A549 (cell line): ENCODE measurements around the gene AHSG. TPM values are rescaled to one million over a fixed set of nuclear protein-coding genes. Genes with fewer than 3 reads are reported as not detected.

Experiments used
- ATAC-seq, 2 experiments: fragments of 200-7000 bp in 1 of 2; fragments of >200 bp in 1 of 2; cut with Nextera tagmentation in 1 of 2; cut with Tn5 transposase in 1 of 2; 3 replicates each; pipeline versions ENCODE4 v1.8.0 to v1.9.1; 2018 to 2020; ENCODE audit warnings: mild to moderate bottlenecking in 1 of 2, moderate library complexity in 1 of 2
- CTCF ChIA-PET: fragments of 300-600 bp; sonication (Branson Sonifier 250); formaldehyde crosslinking; extraction: SDS; loops from one replicate; lab custom pipeline; 2021; ENCODE audit warnings: antibody characterized with exemption, inconsistent platforms; lab: Yijun Ruan, JAX
- POLR2A ChIA-PET: fragments of 350-600 bp; formaldehyde crosslinking; extraction: SDS; loops from one replicate; lab custom pipeline; 2021; ENCODE audit warnings: antibody characterized with exemption, inconsistent platforms; lab: Yijun Ruan, JAX
- DNase-seq, 2 experiments: peaks; one replicate each; pipeline versions ENCODE4 v3.0.0 to v3.0.0-alpha.2; 2011 to 2016; ENCODE audit warnings: low read depth in 1 of 2, low spot score in 1 of 2
- FAIRE-seq: peaks from 2 replicates; lab custom pipeline; 2011; peaks lifted over from hg19 to GRCh38; lab: Jason Lieb, UNC
- H3K27ac ChIP-seq, 2 experiments: fragments of >200 bp; sonication (Bioruptor Twin); formaldehyde crosslinking; 3 replicates each; pipeline ENCODE4 v1.5.1; 2016 to 2017
- H3K4me1 ChIP-seq: fragments of >200 bp; sonication (Bioruptor Twin); formaldehyde crosslinking; 3 replicates; pipeline ENCODE4 v1.6.1; 2016
- H3K4me2 ChIP-seq: fragments of >200 bp; sonication (Bioruptor Twin); formaldehyde crosslinking; 3 replicates; pipeline ENCODE4 v1.6.1; 2016
- H3K4me3 ChIP-seq: fragments of >200 bp; sonication (Bioruptor Twin); formaldehyde crosslinking; 3 replicates; pipeline ENCODE4 v1.5.1; 2016
- H3K9me3 ChIP-seq: fragments of >200 bp; sonication (Bioruptor Twin); formaldehyde crosslinking; 3 replicates; pipeline ENCODE4 v1.6.1; 2016
- BHLHE40 ChIP-seq: IDR thresholded peaks from 2 replicates; pipeline ENCODE4 v1.6.1; 2012; ENCODE audit warnings: low read depth, low read length, inconsistent platforms
- CBX2 ChIP-seq: fragments of 200-600 bp; sonication (generic); IDR thresholded peaks from 2 replicates; pipeline ENCODE4 v1.6.1; 2016; ENCODE audit warnings: low read depth, mild to moderate bottlenecking, borderline replicate concordance
- CBX8 ChIP-seq: fragments of 200-600 bp; sonication (generic); IDR thresholded peaks from 2 replicates; pipeline ENCODE4 v1.6.1; 2016
- CEBPB ChIP-seq, 2 experiments: fragments of >200 bp in 1 of 2; sonication (Bioruptor Twin) in 1 of 2; formaldehyde crosslinking in 1 of 2; IDR thresholded peaks; 2 replicates each; pipeline ENCODE4 v1.6.1; 2012 to 2016
- CHD4 ChIP-seq: fragments of 200-600 bp; sonication (generic); IDR thresholded peaks from 2 replicates; pipeline ENCODE4 v1.6.1; 2016; ENCODE audit warnings: antibody characterized with exemption, mild to moderate bottlenecking, borderline replicate concordance
- ELK1 ChIP-seq: fragments of 150-350 bp; IDR thresholded peaks from 2 replicates; pipeline ENCODE4 v1.6.1; 2014; ENCODE audit warnings: low read depth, mild to moderate bottlenecking, low read length
- EP300 ChIP-seq, 2 experiments: fragments of >200 bp; sonication (Bioruptor Twin); formaldehyde crosslinking; IDR thresholded peaks; 2 replicates in 1 of 2; 3 replicates in 1 of 2; pipeline ENCODE4 v1.6.1; 2016 to 2017
- FOSB ChIP-seq: fragments of 250-450 bp; sonication (Bioruptor Pico); IDR thresholded peaks from 2 replicates; pipeline ENCODE4 v1.5.0; 2020; ENCODE audit warnings: mild to moderate bottlenecking, moderate library complexity
- FOSL2 ChIP-seq, 2 experiments: fragments of 450-650 bp in 1 of 2; fragments of >200 bp in 1 of 2; sonication (Bioruptor Twin) in 1 of 2; formaldehyde crosslinking; IDR thresholded peaks; 2 replicates each; pipeline versions ENCODE4 v1.5.0 to v1.6.1; 2016 to 2020; ENCODE audit warnings: mild to moderate bottlenecking in 1 of 2, moderate library complexity in 1 of 2
- GATA3 ChIP-seq: IDR thresholded peaks from 2 replicates; pipeline ENCODE4 v1.6.1; 2012; ENCODE audit warnings: borderline replicate concordance
- HDAC2 ChIP-seq: fragments of 200-600 bp; sonication (generic); IDR thresholded peaks from 2 replicates; pipeline ENCODE4 v1.6.1; 2016
- HES2 ChIP-seq: fragments of >200 bp; sonication (Bioruptor Twin); formaldehyde crosslinking; IDR thresholded peaks from 2 replicates; pipeline ENCODE4 v1.6.1; 2016
- HEYL ChIP-seq: fragments of 250-450 bp; sonication (Bioruptor Pico); IDR thresholded peaks from 2 replicates; pipeline ENCODE4 v1.8.0; 2021; ENCODE audit warnings: mild to moderate bottlenecking, moderate library complexity
- HOXA7 ChIP-seq: fragments of 250-450 bp; sonication (Bioruptor Pico); IDR thresholded peaks from 2 replicates; pipeline ENCODE4 v1.5.0; 2020; ENCODE audit warnings: mild to moderate bottlenecking, moderate library complexity
- HOXB5 ChIP-seq: fragments of 250-450 bp; sonication (Bioruptor Pico); IDR thresholded peaks from 2 replicates; pipeline ENCODE4 v1.5.0; 2020; ENCODE audit warnings: mild to moderate bottlenecking, moderate library complexity
- KDM1A ChIP-seq: fragments of 200-600 bp; sonication (generic); IDR thresholded peaks from 2 replicates; pipeline ENCODE4 v1.6.1; 2016; ENCODE audit warnings: low read depth, mild to moderate bottlenecking
- KDM5A ChIP-seq: fragments of 200-600 bp; sonication (generic); IDR thresholded peaks from 2 replicates; pipeline ENCODE4 v1.6.1; 2016; ENCODE audit warnings: antibody characterized with exemption, mild to moderate bottlenecking
- MAFK ChIP-seq: fragments of 450-650 bp; IDR thresholded peaks from 2 replicates; pipeline ENCODE4 v1.6.1; 2014; ENCODE audit not compliant: partially characterized antibody
- NFE2L2 ChIP-seq: fragments of 150-350 bp; conservative IDR thresholded peaks from 2 replicates; pipeline ENCODE4 v1.6.1; 2014; ENCODE audit warnings: low read length
- POLR2AphosphoS2 ChIP-seq: conservative IDR thresholded peaks from 2 replicates; pipeline ENCODE4 v1.6.1; 2012; ENCODE audit warnings: low read length, improper control_type of control experiment, inconsistent platforms
- RAD21 ChIP-seq, 2 experiments: fragments of >200 bp in 1 of 2; sonication (Bioruptor Twin) in 1 of 2; formaldehyde crosslinking in 1 of 2; IDR thresholded peaks in 1 of 2; conservative IDR thresholded peaks in 1 of 2; 2 replicates in 1 of 2; 3 replicates in 1 of 2; pipeline ENCODE4 v1.6.1; 2012 to 2018; ENCODE audit warnings: inconsistent platforms in 1 of 2
- RCOR1 ChIP-seq: fragments of 150-350 bp; IDR thresholded peaks from 2 replicates; pipeline ENCODE4 v1.6.1; 2014; ENCODE audit warnings: antibody characterized with exemption, low read length, low read depth
- RFX5 ChIP-seq: fragments of 450-650 bp; IDR thresholded peaks from 2 replicates; pipeline ENCODE4 v1.7.1; 2014; ENCODE audit warnings: antibody characterized with exemption, mild to moderate bottlenecking, moderate library complexity
- SMC3 ChIP-seq: fragments of >200 bp; sonication (Bioruptor Twin); formaldehyde crosslinking; IDR thresholded peaks from 3 replicates; pipeline ENCODE4 v1.6.1; 2018; ENCODE audit warnings: inconsistent platforms
- USF2 ChIP-seq: fragments of 450-650 bp; IDR thresholded peaks from 2 replicates; pipeline ENCODE4 v1.6.1; 2014; ENCODE audit warnings: antibody characterized with exemption
- WGBS: methylation state at CpG from one replicate; pipeline ENCODE4 v1.1.6; 2017; ENCODE audit errors: missing lambda C conversion rate; 5-methylcytosine and 5-hydroxymethylcytosine counted together
- polyA plus RNA-seq, 4 experiments: library from polyadenylated mRNA; depleted of rRNA in 3 of 4; stranded (reverse); fragments of >200 nt; fragmentation: RNase III in 1 of 4; extraction: RNeasy Plus Mini Kit Qiagen cat#74134 plus additional on column Dnase treatment in 1 of 4; gene quantifications; 2 replicates in 3 of 4; 3 replicates in 1 of 4; pipeline ENCODE4 v1.2.3, GENCODE V29; 2011 to 2017
- TF ChIP-seq, protein P1 (sequence below): fragments of 250-450 bp; sonication (Bioruptor Pico); IDR thresholded peaks from 2 replicates; pipeline ENCODE4 v1.5.0; 2020; ENCODE audit warnings: low read depth, mild to moderate bottlenecking, moderate library complexity
- TF ChIP-seq, protein P2 (sequence below): fragments of >200 bp; sonication (Bioruptor Twin); formaldehyde crosslinking; IDR thresholded peaks from 3 replicates; pipeline ENCODE4 v1.5.1; 2016

The AHSG gene
- polyA plus RNA-seq, 2 of the 4 experiments (the other 2 are of a cell fraction), result 0.08 to 0.49 TPM

GRCh38 chr3:186587183-186587582 is 25.7 kb upstream of the AHSG start:
- ChIA-PET POLR2A (interaction anchor here (1.1 kb wide), 1 partner anchor 17 kb away, joined by 3 read pairs; the partner anchor contains the start of gene DNAJB11), CTCF (interaction anchor here (1.1 to 5.1 kb wide), 3 partner anchors 17 to 234 kb away, joined by 5 to 51 read pairs (median 5); partner anchors contain the start of gene DNAJB11)
- FAIRE-seq (no peak), ATAC-seq (no peak), DNase-seq (no peak)
- Histone ChIP-seq H3K27ac (no peak overlapping the region), H3K4me2 (no peak overlapping the region), H3K4me1 (peaks cover 26% of the 10 kb centered on the region), H3K4me3 (no peak overlapping the region), H3K9me3 (no peaks in the 10 kb centered on the region)
- TF ChIP-seq MAFK, result no peak

GRCh38 chr3:186588632-186589031 is 24.2 kb upstream of the AHSG start:
- ATAC-seq (0 out of 6 replicates have a peak, but pooled peaks of 1 of the 2 experiments have one; percentile 28), DNase-seq (no peak), FAIRE-seq (no peak)
- 0% methylated on average over 2 of the region's 2 CpGs for WGBS
- no peak overlapping the region for H3K4me3 ChIP-seq
- peak overlapping the region; percentile 58 for H3K4me2 ChIP-seq
- H3K9me3 ChIP-seq, result no peaks in the 10 kb centered on the region
- ChIA-PET CTCF (interaction anchor here (1.6 to 7.4 kb wide), 2 partner anchors 27 to 233 kb away, joined by 5 to 62 read pairs; no protein-coding TSS in a partner anchor), POLR2A (interaction anchor here (1.1 kb wide), 1 partner anchor 18 kb away, joined by 5 read pairs; the partner anchor contains the start of gene DNAJB11)
- no peak for TF ChIP-seq HOXA7 (CRISPR knock-in tag)
- no peak for TF ChIP-seq KDM1A
- TF ChIP-seq EP300 (IDR thresholded peaks at IDR 0.05), result no peak
- TF ChIP-seq POLR2AphosphoS2, result no peak
- TF ChIP-seq CBX2, result no peak
- TF ChIP-seq SMC3, result no peak
- TF ChIP-seq ELK1, result no peak
- TF ChIP-seq USF2, result no peak
- no peak for TF ChIP-seq HOXB5
- no peak for TF ChIP-seq HDAC2
- no peak for TF ChIP-seq GATA3
- TF ChIP-seq FOSL2 (IDR thresholded peaks at IDR 0.05), result no peak
- TF ChIP-seq FOSL2 (CRISPR knock-in tag; IDR thresholded peaks at IDR 0.05), result no peak
- no peak for TF ChIP-seq BHLHE40
- no peak for TF ChIP-seq RCOR1
- H3K4me1 ChIP-seq, result peaks cover 26% of the 10 kb centered on the region
- no peak overlapping the region for H3K27ac ChIP-seq

DNA sequence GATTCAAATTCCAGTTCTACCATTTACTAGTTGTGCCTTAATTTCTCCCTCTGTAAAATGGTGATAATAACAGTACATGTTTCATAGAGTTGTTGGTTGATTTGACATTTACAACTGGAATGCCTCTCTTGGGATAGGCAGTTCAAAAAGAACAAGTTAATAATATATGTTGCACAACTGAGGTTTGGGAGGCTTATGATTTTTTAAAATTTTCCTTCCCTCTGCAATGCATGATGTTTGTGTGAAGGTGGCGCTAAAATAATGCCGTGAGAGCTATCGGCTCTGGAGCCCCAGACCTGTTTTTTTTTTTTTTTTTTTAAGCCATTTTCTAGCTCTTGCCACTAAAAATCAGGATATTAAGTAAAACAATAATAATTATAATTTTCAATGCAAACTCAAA is 23.7 kb upstream of the AHSG start:
- H3K4me2 ChIP-seq, result peak overlapping the region; percentile 58
- 11% methylated on average over 3 of the region's 3 CpGs for WGBS
- H3K27ac ChIP-seq, result peak overlapping the region; percentile 21 to 58; a peak in 2 of 6 replicates
- peaks cover 26% of the 10 kb centered on the region for H3K4me1 ChIP-seq
- peak; percentile 27 to 35 for DNase-seq
- H3K4me3 ChIP-seq, result no peak overlapping the region
- ATAC-seq, result peak; percentile 53 to 65; a peak in 3 of 6 replicates
- POLR2A ChIA-PET, result interaction anchor here (0.6 to 1.1 kb wide), 2 partner anchors 19 to 934 kb away, joined by 3 to 5 read pairs; partner anchors contain the start of gene DNAJB11
- TF ChIP-seq POLR2AphosphoS2 (no peak), FOSB (CRISPR knock-in tag) (no peak), RCOR1 (no peak), NFE2L2 (no peak), CEBPB (IDR thresholded peaks at IDR 0.05) (0 out of 4 replicates have a peak, but pooled peaks of 1 of the 2 experiments have one; percentile 25), KDM5A (no peak), HES2 (no peak), CBX8 (no peak), SMC3 (0 out of 3 replicates have a peak, but pooled peaks have one; percentile 40), HDAC2 (no peak), RAD21 (conservative IDR thresholded peaks at IDR 0.05 in 1 of 2, IDR thresholded peaks at IDR 0.05 in 1 of 2) (peak; percentile 54 to 64; a peak in 4 of 5 replicates), RFX5 (no peak), CHD4 (no peak), FOSL2 (IDR thresholded peaks at IDR 0.05) (no peak), FOSL2 (CRISPR knock-in tag; IDR thresholded peaks at IDR 0.05) (no peak), HEYL (CRISPR knock-in tag) (no peak)
- TF ChIP-seq, protein P1, sequence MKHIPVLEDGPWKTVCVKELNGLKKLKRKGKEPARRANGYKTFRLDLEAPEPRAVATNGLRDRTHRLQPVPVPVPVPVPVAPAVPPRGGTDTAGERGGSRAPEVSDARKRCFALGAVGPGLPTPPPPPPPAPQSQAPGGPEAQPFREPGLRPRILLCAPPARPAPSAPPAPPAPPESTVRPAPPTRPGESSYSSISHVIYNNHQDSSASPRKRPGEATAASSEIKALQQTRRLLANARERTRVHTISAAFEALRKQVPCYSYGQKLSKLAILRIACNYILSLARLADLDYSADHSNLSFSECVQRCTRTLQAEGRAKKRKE (CRISPR knock-in tag), result no peak
- TF ChIP-seq, protein P2, sequence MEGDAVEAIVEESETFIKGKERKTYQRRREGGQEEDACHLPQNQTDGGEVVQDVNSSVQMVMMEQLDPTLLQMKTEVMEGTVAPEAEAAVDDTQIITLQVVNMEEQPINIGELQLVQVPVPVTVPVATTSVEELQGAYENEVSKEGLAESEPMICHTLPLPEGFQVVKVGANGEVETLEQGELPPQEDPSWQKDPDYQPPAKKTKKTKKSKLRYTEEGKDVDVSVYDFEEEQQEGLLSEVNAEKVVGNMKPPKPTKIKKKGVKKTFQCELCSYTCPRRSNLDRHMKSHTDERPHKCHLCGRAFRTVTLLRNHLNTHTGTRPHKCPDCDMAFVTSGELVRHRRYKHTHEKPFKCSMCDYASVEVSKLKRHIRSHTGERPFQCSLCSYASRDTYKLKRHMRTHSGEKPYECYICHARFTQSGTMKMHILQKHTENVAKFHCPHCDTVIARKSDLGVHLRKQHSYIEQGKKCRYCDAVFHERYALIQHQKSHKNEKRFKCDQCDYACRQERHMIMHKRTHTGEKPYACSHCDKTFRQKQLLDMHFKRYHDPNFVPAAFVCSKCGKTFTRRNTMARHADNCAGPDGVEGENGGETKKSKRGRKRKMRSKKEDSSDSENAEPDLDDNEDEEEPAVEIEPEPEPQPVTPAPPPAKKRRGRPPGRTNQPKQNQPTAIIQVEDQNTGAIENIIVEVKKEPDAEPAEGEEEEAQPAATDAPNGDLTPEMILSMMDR, result peak; percentile 48
- H3K9me3 ChIP-seq, result no peaks in the 10 kb centered on the region
- FAIRE-seq, result no peak
- CTCF ChIA-PET, result interaction anchor here (0.6 to 7.4 kb wide), 2 partner anchors 27 to 246 kb away, joined by 3 to 62 read pairs; no protein-coding TSS in a partner anchor
